COR-L47 (cell line): ENCODE measurements around the gene MICA.
"Not testable (repeated sequence)": the region's sequence is repeated elsewhere in the genome, so short reads cannot be mapped to it uniquely, and the experiment has no call there.

ENCODE experiments used
- DNase-seq: peaks from one replicate; lab custom pipeline; 2025; lab: John Stamatoyannopoulos, UW

The MICA gene

GRCh38 chr6:31414148-31414770 lies 10.9 kb downstream of the MICA start:
- DNase-seq: not testable (repeated sequence)

GRCh38 chr6:31414771-31415265 lies 11.4 kb downstream of the MICA start:
- no peak for DNase-seq

GRCh38 chr6:31416394-31417014 lies 13.1 kb downstream of the MICA start:
- no peak for DNase-seq

GRCh38 chr6:31418251-31418650 lies 14.9 kb downstream of the MICA start:
- DNase-seq: no peak

GRCh38 chr6:31419842-31420241 lies 16.4 kb downstream of the MICA start:
- DNase-seq: no peak

- no peak for DNase-seq
Observed at GRCh38 chr6:31420546-31420945, 17.2 kb downstream of the MICA start.

- DNase-seq: no peak
Observed at GRCh38 chr6:31422587-31422986, 19.2 kb downstream of the MICA start.

- DNase-seq: no peak
Observed at GRCh38 chr6:31423550-31423949, 20.2 kb downstream of the MICA start.

- DNase-seq: no peak
Observed at GRCh38 chr6:31426395-31427354, 23.3 kb downstream of the MICA start.

GRCh38 chr6:31430449-31430848 lies 27.1 kb downstream of the MICA start:
- no peak for DNase-seq

GRCh38 chr6:31435051-31435450 lies 31.7 kb downstream of the MICA start:
- DNase-seq: not testable (repeated sequence)

- DNase-seq: no peak
Observed at GRCh38 chr6:31438222-31438621, 34.8 kb downstream of the MICA start.

GRCh38 chr6:31438677-31439076 lies 35.3 kb downstream of the MICA start:
- DNase-seq: no peak

GRCh38 chr6:31441365-31442267 lies 38.2 kb downstream of the MICA start:
- DNase-seq: peak; percentile 32

GRCh38 chr6:31446481-31446880 lies 43.1 kb downstream of the MICA start:
- DNase-seq: no peak

GRCh38 chr6:31446999-31447789 lies 43.8 kb downstream of the MICA start:
- DNase-seq: not testable (repeated sequence)

- no peak for DNase-seq
Observed at GRCh38 chr6:31450751-31451150, 47.4 kb downstream of the MICA start.

- DNase-seq: no peak
Observed at GRCh38 chr6:31452859-31453258, 49.5 kb downstream of the MICA start.

- no peak for DNase-seq
Observed at GRCh38 chr6:31453259-31453658, 49.9 kb downstream of the MICA start.

GRCh38 chr6:31459864-31460263 lies 56.5 kb downstream of the MICA start:
- not testable (repeated sequence) for DNase-seq
